ENCODE data around the gene MLLT1. TPM values are rescaled to one million over a fixed set of nuclear protein-coding genes. Genes with fewer than 3 reads are reported as not detected.

The MLLT1 gene
- total and polyA plus RNA-seq, 10 of the 15 experiments (the other 5 are each of a cell fraction or from before 2014, with no cell fraction given), result 0.16 to 61.1 (median 8.5) TPM

GRCh38 chr19:6232601-6233055, 47.1 kb downstream of the MLLT1 start (continued):
- no peak for TF ChIP-seq E4F1 (IDR thresholded peaks at IDR 0.05; ENCODE audit: borderline replicate concordance, partially characterized antibody)

GRCh38 chr19:6230991-6231448, 48.8 kb downstream of the MLLT1 start:
- CTCF ChIA-PET, result no interaction called here
- SMC1A ChIA-PET (ENCODE audit: uncharacterized antibody, unreplicated experiment), result no interaction called here
- no peak for TF ChIP-seq SIX5 (IDR thresholded peaks at IDR 0.05; ENCODE audit: low read depth, low read length, severe bottlenecking)
- no peak for TF ChIP-seq STAT1 (conservative IDR thresholded peaks at IDR 0.05)
- TF ChIP-seq RELB (IDR thresholded peaks at IDR 0.05; ENCODE audit: low read depth), result no peak
- no peak for TF ChIP-seq BCL3 (IDR thresholded peaks at IDR 0.05; ENCODE audit: borderline replicate concordance, insufficient read depth, low read depth, low read length, poor library complexity, severe bottlenecking)
- TF ChIP-seq BMI1 (IDR thresholded peaks at IDR 0.05; ENCODE audit: borderline replicate concordance), result no peak
- TF ChIP-seq CHD2 (IDR thresholded peaks at IDR 0.05; ENCODE audit: borderline replicate concordance, low read depth, low read length), result no peak
- no peak for TF ChIP-seq NRF1 (conservative IDR thresholded peaks at IDR 0.05; ENCODE audit: low read depth, low read length)
- TF ChIP-seq EGR1 (IDR thresholded peaks at IDR 0.05; ENCODE audit: borderline replicate concordance in 1 of 2, low read depth in 2 of 2, low read length in 2 of 2), result no peak
- TF ChIP-seq MAX (IDR thresholded peaks at IDR 0.05; ENCODE audit: low read depth, low read length), result no peak
- TF ChIP-seq ATF3 (IDR thresholded peaks at IDR 0.05; ENCODE audit: borderline replicate concordance, extremely low read depth, low read depth, low read length), result no peak
- TF ChIP-seq SMC3 (IDR thresholded peaks at IDR 0.05; ENCODE audit: borderline replicate concordance, low read length), result no peak
- no peak for TF ChIP-seq ATF7 (IDR thresholded peaks at IDR 0.05; ENCODE audit: low read depth)
- TF ChIP-seq ZBTB33 (IDR thresholded peaks at IDR 0.05), result no peak

More at GRCh38 chr19:6230991-6231448, 48.8 kb downstream of the MLLT1 start:
- H3K9ac ChIP-seq (ENCODE audit: control insufficient read depth, insufficient read depth, low read length), result no peak overlapping the region
- ChIA-PET POLR2A (no interaction called here), RAD21 (ENCODE audit: unreplicated experiment) (no interaction called here)
- no peaks in the 10 kb centered on the region for H3K27me3 ChIP-seq (replicated peaks in 1 of 2; ENCODE audit: control insufficient read depth in 2 of 2, insufficient read depth in 2 of 2, low read length in 1 of 2)
- no peak for ATAC-seq
- H3K79me2 ChIP-seq (ENCODE audit: control insufficient read depth, insufficient read depth, low read length), result no peaks in the 10 kb centered on the region; the same call in none of the 2 replicates
- no peak overlapping the region for H3K4me3 ChIP-seq
- WGBS (ENCODE audit: insufficient coverage, insufficient replicate concordance, low lambda C conversion rate, missing lambda C conversion rate), result 98% methylated on average over 17 of the region's 17 CpGs
- H2AFZ ChIP-seq (ENCODE audit: control insufficient read depth, low read depth, low read length), result no peak overlapping the region
- H3K4me2 ChIP-seq (ENCODE audit: control insufficient read depth, insufficient read depth), result no peak overlapping the region
- in situ Hi-C loops (cut with MboI) (no loop called here), intact Hi-C loops (cut with micrococcal nuclease; ENCODE audit: unreplicated experiment) (no loop called here)
- no TSS peak for BruUV-seq (replicated peaks)
- no peaks in the 10 kb centered on the region for H3K4me1 ChIP-seq (ENCODE audit: control insufficient read depth, insufficient read depth, low read length)
- H3K27ac ChIP-seq (ENCODE audit: control insufficient read depth, insufficient read depth), result no peak overlapping the region
- no peak for FAIRE-seq
- DNase-seq (ENCODE audit: low read depth, low spot score), result no peak
- H3K9me3 ChIP-seq (replicated peaks; ENCODE audit: control insufficient read depth, insufficient read depth, low read length), result no peaks in the 10 kb centered on the region
- H3K36me3 ChIP-seq (ENCODE audit: control insufficient read depth in 2 of 2, insufficient read depth in 2 of 2, low read length in 1 of 2), result peaks cover 4 to 24% of the 10 kb centered on the region in 2 experiments; a peak in 3 of 4 replicates
- H4K20me1 ChIP-seq (ENCODE audit: control insufficient read depth, insufficient read depth), result no peaks in the 10 kb centered on the region; the same call in 1 of the 2 replicates
